Breast epithelium (tissue), 4 donors: ENCODE measurements around the gene LDLRAD4. TPM values are rescaled to one million over a fixed set of nuclear protein-coding genes. Genes with fewer than 3 reads are reported as not detected.
A peak's percentile ranks its signal among the peaks of the same experiment; 100 is the strongest.

Experiments
- DNase-seq, 2 donors: peaks; one replicate each; pipeline ENCODE4 v3.0.0-alpha.2; 2019; ENCODE audit warnings: low spot score in 2 of 2
- H3K27ac ChIP-seq, 2 donors: fragments of 200-600 bp; sonication (generic) in 1 of 2; one replicate each; pipeline ENCODE4 v1.5.1; 2016 to 2019; ENCODE audit warnings: mild to moderate bottlenecking in 1 of 2
- H3K27me3 ChIP-seq, 2 donors: fragments of 200-600 bp; sonication (generic) in 1 of 2; one replicate each; pipeline versions ENCODE4 v1.5.1 to v1.6.0; 2017 to 2019; ENCODE audit warnings: control low read depth in 1 of 2, mild to moderate bottlenecking in 1 of 2
- H3K36me3 ChIP-seq: fragments of 200-600 bp; one replicate; pipeline ENCODE4 v1.5.1; 2019
- H3K4me1 ChIP-seq, 2 donors: fragments of 200-600 bp; sonication (generic); one replicate each; pipeline ENCODE4 v1.5.1; 2016 to 2019; ENCODE audit warnings: control low read depth in 1 of 2
- H3K4me3 ChIP-seq, 3 donors: fragments of 200-600 bp; sonication (generic); 1 replicate in 2 of 3; 2 replicates in 1 of 3; pipeline ENCODE4 v1.5.1; 2016 to 2019; ENCODE audit warnings: mild to moderate bottlenecking in 3 of 3, moderate library complexity in 2 of 3
- H3K9me3 ChIP-seq, 2 donors: fragments of 200-600 bp; sonication (generic) in 1 of 2; one replicate each; pipeline ENCODE4 v1.5.1; 2016 to 2019; ENCODE audit warnings: control low read depth in 1 of 2
- POLR2A ChIP-seq: fragments of 450-650 bp; IDR thresholded peaks from one replicate; pipeline ENCODE4 v1.6.1; 2016; ENCODE audit warnings: antibody characterized with exemption, mild to moderate bottlenecking, moderate library complexity
- POLR2AphosphoS5 ChIP-seq, 3 donors: sonication (generic); formaldehyde crosslinking; IDR thresholded peaks; one replicate each; pipeline ENCODE4 v1.6.1; 2017; ENCODE audit warnings: antibody characterized with exemption in 3 of 3
- intact Hi-C: fragments of 100-400 bp; cut with DNase I; formaldehyde crosslinking; loops from one replicate; pipeline ENCODE4 v1.15.1; 2023; ENCODE audit warnings: low total_unique reads
- total RNA-seq, 3 donors: library from RNA; depleted of rRNA; stranded (reverse); fragments of >200 nt; gene quantifications; one replicate each; pipeline ENCODE4 v1.1.0, GENCODE V29; 2016
- TF ChIP-seq, protein P1 (sequence below), 3 donors: fragments of 450-650 bp; IDR thresholded peaks; one replicate each; pipeline ENCODE4 v1.5.1; 2016 to 2017; ENCODE audit warnings: antibody characterized with exemption in 3 of 3, mild to moderate bottlenecking in 3 of 3, moderate library complexity in 3 of 3

The LDLRAD4 gene
- total RNA-seq, 3 donors from 2014 or later: 28.5 to 94.3 (median 42.9) TPM

DNA sequence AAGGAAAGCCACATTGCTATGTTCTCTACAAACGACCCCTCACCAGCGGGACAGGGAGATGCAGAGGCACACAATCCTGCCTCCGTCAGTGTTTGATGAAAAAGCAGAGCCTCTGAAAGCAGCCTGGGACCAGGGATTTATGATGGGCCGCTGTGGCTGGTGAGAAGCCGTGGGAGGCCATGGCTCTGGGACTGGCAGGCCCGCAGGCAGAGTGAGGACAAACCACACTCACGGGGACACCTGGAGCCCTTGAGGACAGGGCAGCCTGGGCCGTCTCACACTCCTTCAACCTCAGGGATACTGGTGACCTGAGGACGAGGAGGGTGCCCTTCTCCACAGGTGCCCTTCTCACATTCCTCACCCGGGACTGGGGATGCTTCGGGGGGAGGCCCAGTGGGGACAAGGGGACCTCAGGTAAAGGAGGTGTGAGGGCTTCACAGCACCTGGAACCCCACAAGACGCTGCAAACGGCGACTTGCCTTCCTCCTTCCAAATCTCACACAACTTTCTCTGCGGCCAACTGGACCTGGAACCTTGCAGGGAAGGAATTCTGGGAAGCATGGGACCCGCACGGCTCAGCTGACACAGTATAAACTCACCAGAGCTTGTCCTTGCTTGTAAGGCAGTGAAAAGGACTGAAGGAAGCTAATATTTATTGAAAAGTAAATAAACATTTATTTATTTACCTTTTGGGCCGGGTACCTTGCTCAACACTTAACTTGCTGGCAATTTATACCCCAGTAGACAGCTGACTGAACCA lies 5.3 kb upstream of the LDLRAD4 start:
- Histone ChIP-seq H3K36me3 (no peaks in the 10 kb centered on the region), H3K27ac (no peak overlapping the region), H3K4me1 (peaks cover 0 to 7% of the 10 kb centered on the region in 2 donors), H3K4me3 (no peak overlapping the region), H3K9me3 (no peaks in the 10 kb centered on the region), H3K27me3 (no peaks in the 10 kb centered on the region)
- no peak for DNase-seq
- intact Hi-C loops: no loop called here
- TF ChIP-seq POLR2A (no peak), POLR2AphosphoS5 (IDR thresholded peaks at IDR 0.05) (no peak)
- TF ChIP-seq, protein P1, sequence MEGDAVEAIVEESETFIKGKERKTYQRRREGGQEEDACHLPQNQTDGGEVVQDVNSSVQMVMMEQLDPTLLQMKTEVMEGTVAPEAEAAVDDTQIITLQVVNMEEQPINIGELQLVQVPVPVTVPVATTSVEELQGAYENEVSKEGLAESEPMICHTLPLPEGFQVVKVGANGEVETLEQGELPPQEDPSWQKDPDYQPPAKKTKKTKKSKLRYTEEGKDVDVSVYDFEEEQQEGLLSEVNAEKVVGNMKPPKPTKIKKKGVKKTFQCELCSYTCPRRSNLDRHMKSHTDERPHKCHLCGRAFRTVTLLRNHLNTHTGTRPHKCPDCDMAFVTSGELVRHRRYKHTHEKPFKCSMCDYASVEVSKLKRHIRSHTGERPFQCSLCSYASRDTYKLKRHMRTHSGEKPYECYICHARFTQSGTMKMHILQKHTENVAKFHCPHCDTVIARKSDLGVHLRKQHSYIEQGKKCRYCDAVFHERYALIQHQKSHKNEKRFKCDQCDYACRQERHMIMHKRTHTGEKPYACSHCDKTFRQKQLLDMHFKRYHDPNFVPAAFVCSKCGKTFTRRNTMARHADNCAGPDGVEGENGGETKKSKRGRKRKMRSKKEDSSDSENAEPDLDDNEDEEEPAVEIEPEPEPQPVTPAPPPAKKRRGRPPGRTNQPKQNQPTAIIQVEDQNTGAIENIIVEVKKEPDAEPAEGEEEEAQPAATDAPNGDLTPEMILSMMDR (IDR thresholded peaks at IDR 0.05): no peak

DNA sequence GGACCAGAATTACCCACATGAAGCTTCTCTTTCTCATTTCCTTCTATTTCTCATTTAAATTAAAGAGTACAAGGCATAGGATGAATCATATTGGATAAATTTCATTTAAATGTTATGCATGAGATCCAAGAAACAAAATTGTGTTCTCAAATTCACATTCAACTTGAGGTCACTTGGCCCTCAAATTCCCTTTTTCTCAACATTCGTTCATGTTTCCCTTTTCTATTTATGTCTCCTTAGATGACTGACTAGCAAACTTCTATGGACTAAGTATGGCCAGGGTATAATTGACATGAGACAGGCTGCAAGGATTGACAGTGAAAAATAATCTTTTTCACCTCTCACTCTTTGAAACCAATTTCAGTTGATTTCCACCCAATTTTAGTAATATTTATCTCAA lies 4.0 kb upstream of the LDLRAD4 start:
- Histone ChIP-seq H3K9me3 (no peaks in the 10 kb centered on the region), H3K27me3 (no peaks in the 10 kb centered on the region), H3K4me1 (peaks cover 0 to 7% of the 10 kb centered on the region in 2 donors), H3K27ac (no peak overlapping the region), H3K4me3 (no peak overlapping the region), H3K36me3 (no peaks in the 10 kb centered on the region)
- no peak for DNase-seq
- TF ChIP-seq, protein P1 (IDR thresholded peaks at IDR 0.05): no peak
- no peak for TF ChIP-seq POLR2A
- no peak for TF ChIP-seq POLR2AphosphoS5 (IDR thresholded peaks at IDR 0.05)
- intact Hi-C loops: no loop called here

DNA sequence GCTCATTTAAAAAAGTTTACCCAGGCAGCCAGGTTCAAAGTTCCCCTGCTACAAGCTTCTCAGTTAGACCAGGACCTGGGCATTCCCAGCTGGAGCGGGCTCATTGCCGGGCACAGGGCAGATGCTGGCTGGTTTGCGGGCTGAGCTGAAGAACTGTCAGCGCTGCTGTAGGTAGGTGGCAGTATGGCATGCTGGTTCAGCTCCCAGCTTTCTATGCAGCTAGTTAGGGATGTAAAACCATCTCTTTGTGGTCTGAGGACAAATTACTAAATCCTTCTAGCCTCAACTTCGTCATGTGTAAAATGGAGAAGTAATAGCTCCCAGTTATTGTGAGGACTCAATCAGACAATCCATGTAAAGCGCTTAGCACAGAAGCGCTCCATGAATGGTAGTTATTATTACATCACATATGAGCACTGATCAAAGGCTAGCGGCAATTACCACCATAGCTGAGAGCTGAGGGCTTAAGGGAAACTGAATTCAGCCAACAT lies 2.4 kb upstream of the LDLRAD4 start:
- no peak for TF ChIP-seq POLR2A
- TF ChIP-seq POLR2AphosphoS5 (IDR thresholded peaks at IDR 0.05): peak in 1 of 3 donors; percentile 46
- TF ChIP-seq, protein P1 (IDR thresholded peaks at IDR 0.05): peak; percentile 35 to 82 (median 66)
- peak overlapping the region; percentile 35 to 84 for H3K27ac ChIP-seq

DNA sequence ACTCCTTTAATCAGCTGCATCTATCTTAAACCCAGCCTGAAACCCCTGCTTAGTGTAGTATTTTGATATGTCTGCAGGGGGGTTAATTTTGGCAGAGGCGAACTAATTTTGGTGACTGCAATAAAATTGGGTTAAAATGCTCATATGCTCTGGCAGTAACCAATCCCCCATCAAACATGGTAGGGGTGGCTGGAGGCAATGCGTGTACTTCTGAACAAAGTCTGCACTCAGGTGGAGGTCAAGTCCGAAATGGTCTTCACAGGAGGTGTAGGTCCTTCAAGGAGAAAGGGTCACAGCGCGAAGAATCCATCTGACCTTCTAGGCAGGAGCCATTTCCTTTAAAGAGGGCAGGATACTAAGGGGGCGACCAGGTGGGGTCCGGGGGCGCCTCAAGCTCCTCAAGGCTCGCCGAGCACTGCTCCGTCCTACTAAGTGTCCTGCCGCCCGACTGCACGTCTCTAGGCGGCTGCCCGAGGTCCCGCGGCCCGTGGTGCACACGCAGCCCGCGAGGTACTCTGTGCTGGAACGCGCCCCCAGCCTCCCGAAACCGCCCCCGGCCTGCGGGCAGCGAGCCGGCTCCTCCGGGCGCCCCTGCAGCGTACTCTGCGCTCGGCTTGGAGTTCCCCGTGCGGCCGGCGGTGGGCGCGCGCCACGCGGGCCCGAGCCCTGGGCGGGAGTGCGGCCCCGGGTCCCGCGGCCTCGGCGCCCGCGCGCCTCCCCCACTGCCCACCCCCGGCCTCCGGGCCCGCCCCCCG lies 1.7 kb upstream of the LDLRAD4 start:
- Histone ChIP-seq H3K36me3 (no peaks in the 10 kb centered on the region), H3K27ac (peak overlapping the region; percentile 84 to 88), H3K9me3 (no peaks in the 10 kb centered on the region), H3K4me1 (peaks cover 5 to 22% of the 10 kb centered on the region in 2 donors), H3K27me3 (no peaks in the 10 kb centered on the region), H3K4me3 (peak overlapping the region; percentile 85 to 97 (median 87))
- intact Hi-C loops: no loop called here
- TF ChIP-seq POLR2A (no peak), POLR2AphosphoS5 (IDR thresholded peaks at IDR 0.05) (no peak)
- TF ChIP-seq, protein P1 (IDR thresholded peaks at IDR 0.05): peak in 1 of 3 donors; percentile 33
- DNase-seq: no peak

More for the DNA sequence above, 2.4 kb upstream of the LDLRAD4 start:
- Histone ChIP-seq H3K36me3 (no peaks in the 10 kb centered on the region), H3K4me1 (peaks cover 0 to 14% of the 10 kb centered on the region in 2 donors), H3K4me3 (peak overlapping the region in 2 of 3 donors; percentile 85 to 97), H3K27me3 (no peaks in the 10 kb centered on the region), H3K9me3 (no peaks in the 10 kb centered on the region)
- peak; percentile 69 to 77 for DNase-seq
- intact Hi-C loops: no loop called here
